NCI-H82 treated with DMSO at 0.1 percent for 48 hours (cell line): ENCODE results near the gene FUT2.
"Not testable (repeated sequence)": the region's sequence is repeated elsewhere in the genome, so short reads cannot be mapped to it uniquely, and the experiment has no call there.

ENCODE experiments used
- DNase-seq: peaks from one replicate; lab custom pipeline; 2025; ENCODE audit not compliant: unreplicated experiment; lab: John Stamatoyannopoulos, UW

The FUT2 gene

DNA sequence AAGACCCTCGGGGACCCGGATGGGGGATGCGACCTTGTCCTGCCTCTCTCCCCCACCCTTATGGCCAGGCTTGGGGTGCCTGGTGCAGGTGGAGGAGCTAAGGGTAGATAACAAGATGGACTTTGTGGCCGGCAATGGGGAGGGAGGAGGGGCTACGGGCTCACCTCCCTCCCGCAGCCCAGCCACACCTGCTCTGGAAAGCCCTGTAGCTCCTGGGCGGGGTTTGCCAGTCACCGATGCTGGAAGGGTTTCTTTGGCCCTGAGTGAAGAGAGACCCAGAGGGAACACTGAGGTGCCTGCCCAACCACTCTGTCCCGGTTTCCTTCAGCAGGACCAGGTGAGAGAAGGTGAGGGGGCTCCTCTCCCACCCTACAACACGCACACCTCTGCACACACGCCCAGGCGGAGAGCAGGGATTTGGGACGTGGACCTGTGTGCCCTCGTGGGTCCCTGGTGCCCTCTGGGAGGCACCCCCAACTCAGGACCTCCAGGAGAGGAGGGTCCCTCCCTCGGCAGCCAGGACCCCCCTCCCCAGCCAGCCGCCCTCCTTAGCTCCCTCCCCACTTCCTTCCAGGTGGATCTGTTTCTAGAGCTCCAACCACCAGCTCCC lies at the start of gene FUT2:
Gene FUT2, plus strand, starts transcription at position 229 of the 610 bp plus-strand sequence. CDS start 6,986 bp downstream, outside the sequence.
- DNase-seq, result no peak

DNA sequence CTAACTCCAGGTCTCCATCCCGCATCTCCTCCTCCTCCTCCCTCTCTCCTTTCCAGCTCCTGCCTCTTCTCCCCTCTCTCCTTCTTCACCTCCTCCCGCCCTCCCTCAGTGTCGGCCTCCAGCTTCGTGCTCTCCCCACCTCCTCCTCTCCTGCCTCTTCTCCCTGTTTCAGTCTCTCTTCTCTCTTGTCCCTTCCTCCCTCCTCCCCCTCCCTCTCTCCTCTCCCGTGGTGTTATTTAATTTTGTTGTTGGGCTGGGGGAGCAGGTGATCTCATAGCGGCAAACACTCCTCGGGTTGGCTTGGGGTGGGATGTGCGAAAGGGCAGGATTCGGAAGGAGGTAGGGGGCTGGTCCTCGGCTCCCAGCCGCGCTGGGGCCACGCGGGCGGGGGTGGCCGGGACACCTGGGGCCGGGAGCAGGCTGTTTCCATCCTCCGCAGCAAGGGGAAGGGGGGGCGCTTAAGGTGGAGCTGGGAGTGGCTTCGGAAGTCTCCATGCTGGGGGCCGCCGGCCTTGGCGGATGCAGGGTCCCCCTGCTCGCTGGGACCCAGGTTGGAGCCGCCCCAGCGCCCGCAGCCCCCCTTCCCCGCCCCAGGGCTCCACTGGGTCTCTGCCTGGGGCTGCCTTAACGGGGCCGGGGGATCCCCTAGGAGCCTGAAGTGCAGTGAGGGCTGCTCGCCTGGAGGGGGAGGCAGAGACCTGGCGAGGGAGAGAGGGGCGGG lies 49.6 kb upstream of the FUT2 start, which contains the start of gene CA11:
Gene CA11, minus strand, starts transcription at position 187 of the 721 bp plus-strand sequence. CDS start 555 bp downstream, outside the sequence.
- DNase-seq, result peak; percentile 46

GRCh38 chr19:48646722-48647216 lies 49.0 kb upstream of the FUT2 start:
- DNase-seq, result peak; percentile 75

DNA sequence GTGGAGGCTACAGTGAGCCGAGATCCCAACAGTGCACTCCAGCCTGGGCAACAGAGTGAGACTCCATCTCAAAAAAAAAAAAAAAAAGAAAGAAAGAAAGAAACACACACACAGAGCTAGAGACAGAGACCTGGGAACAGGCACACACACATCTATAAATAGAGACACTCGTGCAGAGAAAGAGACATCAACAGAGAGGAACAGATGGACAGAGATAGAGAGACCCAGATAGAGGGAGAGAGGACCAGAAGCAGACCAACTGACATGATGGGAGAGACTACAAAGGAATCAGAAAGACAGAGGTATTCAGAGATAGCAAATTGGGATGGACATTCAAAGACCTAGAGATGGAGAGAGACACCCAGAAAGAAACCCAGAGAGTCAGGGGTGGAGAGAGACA lies 47.6 kb upstream of the FUT2 start:
- no peak for DNase-seq

DNA sequence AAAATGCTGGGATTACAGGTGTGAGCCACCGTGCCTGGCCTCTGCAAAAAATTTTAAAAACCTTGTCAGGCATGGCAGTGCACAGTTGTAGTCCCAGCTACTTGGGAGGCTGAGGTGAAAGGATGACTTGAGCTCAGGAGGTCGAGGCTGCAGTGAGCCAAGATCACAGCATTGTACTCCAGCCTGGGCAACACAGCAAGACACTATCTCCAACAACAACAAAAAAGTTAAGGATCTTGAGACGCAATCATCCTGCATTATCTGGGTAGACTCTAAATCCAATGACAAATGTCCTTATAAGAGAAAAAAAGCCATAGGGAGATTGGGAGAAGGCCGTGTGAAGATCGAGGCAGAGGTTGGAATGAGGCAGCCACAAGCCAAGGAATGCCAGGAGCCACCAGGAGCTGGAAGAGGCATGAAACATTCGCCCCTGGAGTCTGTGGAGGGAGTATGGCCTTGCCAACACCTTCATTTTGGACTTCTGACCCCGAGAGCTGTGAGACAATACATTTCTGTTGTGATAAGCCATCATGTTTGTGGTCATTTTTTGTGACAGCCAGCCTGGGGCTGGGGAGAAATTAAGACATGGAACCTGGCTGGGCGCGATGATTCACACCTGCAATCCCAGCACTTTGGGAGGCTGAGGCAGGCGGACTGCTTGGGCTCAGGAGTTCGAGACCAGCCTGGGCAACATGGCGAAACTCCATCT lies 44.6 kb upstream of the FUT2 start:
- DNase-seq, result no peak

GRCh38 chr19:48651683-48652048 lies 44.1 kb upstream of the FUT2 start:
- DNase-seq, result no peak

DNA sequence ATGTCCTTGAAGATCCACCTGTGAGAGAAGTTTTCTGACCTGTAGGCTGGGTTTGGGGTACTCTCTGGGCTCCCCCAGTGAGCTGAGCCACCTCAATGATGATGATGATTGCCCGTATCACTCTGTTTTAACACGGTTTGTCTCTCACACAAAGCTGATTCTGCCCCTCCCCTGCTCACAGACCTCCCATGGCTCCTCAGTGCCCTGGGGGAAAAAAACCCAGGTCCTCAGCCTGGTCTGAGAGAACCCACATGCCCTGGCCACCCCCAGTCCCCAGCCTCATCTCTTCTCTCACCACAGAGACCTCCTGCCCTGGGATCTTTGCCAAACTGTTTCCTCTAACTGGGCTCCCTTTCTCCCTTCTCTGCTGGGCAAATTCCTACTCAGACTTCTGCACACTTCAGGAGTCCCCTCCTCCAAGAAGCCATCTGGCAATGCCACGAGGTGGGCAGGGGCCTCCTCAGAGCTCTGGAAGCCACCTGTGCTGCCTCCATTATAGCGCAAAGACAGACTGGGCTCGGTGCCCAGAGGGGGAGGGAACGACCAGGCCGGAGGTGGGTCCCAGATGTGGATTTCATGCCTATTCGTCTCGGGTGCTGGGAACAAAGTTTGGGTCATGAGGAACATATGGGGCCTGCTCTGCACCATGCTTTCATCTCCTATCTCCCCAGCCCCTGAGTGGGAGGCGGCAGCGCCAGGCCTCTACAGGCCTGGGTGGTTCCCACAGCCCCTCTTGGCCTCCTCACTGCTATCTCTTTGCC lies 41.3 kb upstream of the FUT2 start:
- DNase-seq, result peak; percentile 77

GRCh38 chr19:48656840-48657474 lies 38.8 kb upstream of the FUT2 start:
- no peak for DNase-seq

DNA sequence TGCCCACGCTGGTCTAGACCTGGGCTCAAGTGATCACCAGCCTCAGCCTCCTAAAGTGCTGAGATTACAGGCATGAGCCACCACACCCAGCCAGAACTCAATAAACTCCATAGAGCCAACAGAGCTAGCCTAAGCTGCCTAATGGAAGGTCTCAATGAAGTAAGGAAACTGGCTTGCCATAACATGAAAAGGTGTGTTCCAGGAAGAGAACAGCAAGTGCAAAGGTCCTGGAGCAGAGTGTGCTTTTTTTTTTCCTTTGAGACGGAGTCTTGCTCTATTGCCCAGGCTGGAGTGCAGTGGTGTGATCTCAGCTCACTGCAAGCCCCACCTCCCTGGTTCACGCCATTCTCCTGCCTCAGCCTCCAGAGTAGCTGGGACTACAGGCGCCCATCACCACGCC lies 37.9 kb upstream of the FUT2 start:
- not testable (repeated sequence) for DNase-seq

- no peak for DNase-seq
These were observed 37.3 kb upstream of the FUT2 start for GRCh38 chr19:48658483-48658882.

DNA sequence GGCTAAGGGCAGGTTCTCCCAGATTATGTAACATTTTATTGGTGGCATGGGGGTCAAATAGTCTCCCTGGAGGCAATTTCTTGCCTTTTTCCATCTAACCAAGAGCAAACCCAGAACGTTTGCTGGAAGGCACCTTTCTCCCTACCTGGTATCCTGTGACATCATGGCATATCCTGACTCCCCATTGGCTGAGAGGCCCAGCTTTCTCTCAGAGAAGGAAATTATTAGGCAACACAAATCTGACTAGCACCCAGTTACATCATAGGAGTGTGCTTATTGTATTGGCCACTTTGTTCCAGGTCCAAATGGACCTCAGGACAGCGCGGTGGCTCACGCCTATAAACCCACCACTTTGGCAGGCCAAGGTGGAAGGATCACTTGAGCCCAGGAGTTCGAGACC lies 36.0 kb upstream of the FUT2 start:
- no peak for DNase-seq

GRCh38 chr19:48660852-48661710 lies 34.7 kb upstream of the FUT2 start:
- peak; percentile 31 for DNase-seq

- DNase-seq, result no peak
These were observed 34.1 kb upstream of the FUT2 start for GRCh38 chr19:48661711-48662090.

- DNase-seq, result no peak
These were observed 32.1 kb upstream of the FUT2 start for GRCh38 chr19:48663667-48664066.

- DNase-seq, result no peak
These were observed 31.3 kb upstream of the FUT2 start for GRCh38 chr19:48664476-48664875.

DNA sequence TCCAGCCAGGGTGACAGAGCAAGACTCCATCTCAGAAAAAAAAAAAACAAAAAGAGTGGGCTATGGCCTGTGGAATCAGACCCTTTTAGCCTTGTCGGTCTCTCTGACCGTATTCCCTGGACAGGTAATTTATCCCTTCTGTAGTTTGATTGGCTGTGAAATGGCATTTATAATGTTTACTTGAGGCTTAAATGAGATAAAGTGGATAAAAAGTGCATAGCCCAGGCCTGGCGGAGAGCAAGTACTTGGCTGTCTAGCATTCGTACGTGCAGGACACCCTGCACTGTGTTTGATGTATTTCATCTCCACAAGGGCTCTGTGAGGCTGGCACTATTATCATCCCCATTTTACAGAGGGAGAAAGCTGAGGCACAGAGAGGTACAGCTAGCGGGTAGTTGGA lies 30.0 kb upstream of the FUT2 start:
- no peak for DNase-seq

GRCh38 chr19:48668332-48668731 lies 27.4 kb upstream of the FUT2 start:
- no peak for DNase-seq

DNA sequence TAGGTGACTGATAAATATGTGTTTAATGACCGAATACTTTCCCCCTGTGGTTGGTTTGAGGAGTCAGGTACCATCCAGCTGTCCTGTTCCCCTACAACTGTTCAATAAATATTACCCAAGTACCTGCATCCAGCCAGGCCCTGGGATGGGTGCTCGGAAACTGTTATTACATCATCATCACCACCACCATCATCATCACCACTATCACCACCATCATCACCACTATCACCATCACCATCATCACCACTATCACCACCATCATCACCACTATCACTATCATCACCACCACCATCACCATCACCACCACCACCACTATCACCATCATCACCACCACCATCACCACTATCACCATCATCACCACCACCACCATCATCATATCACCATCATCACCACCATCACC lies 27.0 kb upstream of the FUT2 start:
- no peak for DNase-seq

DNA sequence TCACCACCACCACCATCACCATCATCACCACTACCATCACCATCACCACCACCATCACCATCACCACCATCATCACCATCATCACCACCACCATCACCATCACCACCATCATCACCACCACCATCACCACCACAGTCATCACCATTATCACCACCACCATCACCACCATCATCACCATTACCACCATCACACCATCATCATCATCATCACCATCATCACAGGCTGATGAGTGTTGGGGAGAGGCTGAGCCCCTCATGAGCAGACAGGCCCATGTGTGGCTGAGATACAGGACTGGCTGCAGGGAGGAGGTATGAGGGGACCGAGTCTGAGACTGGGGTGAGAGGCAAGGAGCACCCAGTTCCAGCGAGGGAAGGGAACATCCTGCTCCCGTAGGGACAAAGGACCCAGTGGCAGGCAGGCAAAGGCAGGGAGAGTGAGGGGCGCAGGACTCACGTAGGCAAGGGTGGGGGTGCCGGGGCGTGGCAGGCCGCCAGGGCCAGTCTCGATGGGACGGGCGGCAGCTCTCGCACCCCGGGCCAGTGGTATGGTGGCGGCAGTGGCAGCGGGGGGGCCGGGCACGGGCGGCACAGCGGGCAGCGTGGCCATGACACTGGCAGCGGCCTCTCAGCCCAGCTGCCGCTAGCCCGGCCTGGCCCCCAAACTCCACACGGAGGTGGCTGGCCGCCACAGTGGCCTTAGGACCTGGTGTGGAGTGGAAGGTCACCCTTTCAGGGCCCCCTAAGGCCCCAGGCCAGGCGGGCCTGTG lies 25.7 kb upstream of the FUT2 start:
- no peak for DNase-seq
